GM19455 (cell line): Measurements from ENCODE around the gene NUP188.
"Not testable (repeated sequence)": the region's sequence is repeated elsewhere in the genome, so short reads cannot be mapped to it uniquely, and the experiment has no call there.

Experiments
- ATAC-seq: cut with Tn5 transposase; IDR thresholded peaks from one replicate; pipeline ENCODE4 v1.9.1; 2021; ENCODE audit not compliant: unreplicated experiment

The NUP188 gene

GRCh38 chr9:129027685-129028191, 80.2 kb downstream of the NUP188 start:
- ATAC-seq = peak; percentile 47

DNA sequence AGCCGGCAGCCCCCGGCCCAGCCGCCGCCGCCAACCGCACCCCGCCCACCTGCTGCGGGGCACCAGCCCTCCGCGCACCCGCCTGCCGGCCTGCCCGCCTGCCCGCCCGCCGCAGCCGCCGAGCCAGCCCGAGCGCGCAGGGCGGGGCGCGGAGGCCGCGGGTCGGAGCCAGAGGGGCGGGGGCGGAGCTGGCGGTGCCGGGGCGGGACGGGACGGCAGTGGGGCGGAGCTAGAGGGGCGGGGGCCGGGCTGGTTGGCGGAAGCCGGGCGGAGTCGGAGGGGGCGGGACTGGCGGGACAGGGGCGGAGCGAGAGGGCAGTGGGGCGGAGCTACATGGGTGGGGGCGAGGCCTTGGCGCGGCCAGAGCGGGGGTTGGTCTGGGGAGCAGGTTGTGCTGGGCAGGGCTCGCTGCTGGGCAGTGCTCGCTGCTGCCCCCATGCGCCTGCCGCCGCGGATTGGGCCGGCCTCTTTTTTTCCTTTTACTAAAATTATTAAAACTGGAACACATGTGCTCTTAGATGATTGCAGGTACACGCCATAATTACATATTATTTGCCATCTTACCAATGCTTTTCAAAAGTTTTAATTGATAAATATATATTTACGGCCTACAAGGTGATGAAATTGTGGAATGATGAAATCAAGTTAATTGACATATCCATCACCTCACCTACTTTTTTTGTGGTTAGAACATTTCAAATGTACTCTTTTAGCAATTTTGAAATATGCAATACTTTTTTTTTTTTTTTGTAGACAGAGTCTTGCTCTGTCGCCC, 80.9 kb downstream of the NUP188 start, which contains the start of gene SH3GLB2:
SH3GLB2 (minus strand) TSS at position 140 of the 775 bp plus-strand sequence. CDS start 177 bp downstream, outside the sequence.
- peak; percentile 65 for ATAC-seq

- ATAC-seq = no peak
Observed at GRCh38 chr9:129030191-129030590, 82.7 kb downstream of the NUP188 start.

DNA sequence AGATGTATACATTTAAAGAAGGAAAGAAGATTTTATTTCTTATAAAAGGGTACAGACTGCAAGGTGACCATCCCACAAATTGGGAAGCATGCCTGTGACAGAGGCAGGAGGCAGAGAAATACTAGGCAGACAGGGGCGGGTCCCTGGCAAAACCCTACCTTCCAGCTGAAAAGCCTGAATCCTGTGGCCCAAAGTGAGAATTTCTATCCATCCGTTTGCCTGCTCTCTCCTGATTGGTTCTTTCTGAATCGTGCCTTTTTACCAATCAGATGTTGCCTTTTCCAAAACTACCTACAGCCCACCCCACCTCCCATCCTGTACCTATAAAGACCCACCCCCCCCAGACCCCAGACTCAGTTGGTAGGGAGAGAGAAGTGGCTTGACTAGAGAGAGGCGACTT, 84.0 kb downstream of the NUP188 start:
- no peak for ATAC-seq

GRCh38 chr9:129032541-129033159, 85.2 kb downstream of the NUP188 start:
- ATAC-seq = no peak

DNA sequence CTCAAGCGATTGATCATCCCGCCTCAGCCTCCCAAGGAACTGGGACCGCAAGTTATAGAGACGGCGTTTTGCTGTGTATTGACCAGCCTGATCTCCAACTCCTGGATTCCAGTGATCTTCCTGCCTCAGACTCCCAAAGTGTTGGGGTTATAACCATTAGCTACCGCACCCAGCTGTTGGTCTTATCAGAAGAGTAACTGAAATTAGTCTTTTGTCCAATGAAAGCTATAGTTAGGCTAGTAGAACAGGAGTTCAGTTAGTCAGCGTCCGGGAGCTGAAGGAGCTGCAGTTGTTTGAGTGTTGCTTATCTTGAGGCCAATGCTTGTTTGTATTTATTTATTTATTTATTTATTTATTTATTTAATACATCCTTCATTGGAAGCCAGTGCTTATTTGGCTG, 85.7 kb downstream of the NUP188 start:
- ATAC-seq = no peak

DNA sequence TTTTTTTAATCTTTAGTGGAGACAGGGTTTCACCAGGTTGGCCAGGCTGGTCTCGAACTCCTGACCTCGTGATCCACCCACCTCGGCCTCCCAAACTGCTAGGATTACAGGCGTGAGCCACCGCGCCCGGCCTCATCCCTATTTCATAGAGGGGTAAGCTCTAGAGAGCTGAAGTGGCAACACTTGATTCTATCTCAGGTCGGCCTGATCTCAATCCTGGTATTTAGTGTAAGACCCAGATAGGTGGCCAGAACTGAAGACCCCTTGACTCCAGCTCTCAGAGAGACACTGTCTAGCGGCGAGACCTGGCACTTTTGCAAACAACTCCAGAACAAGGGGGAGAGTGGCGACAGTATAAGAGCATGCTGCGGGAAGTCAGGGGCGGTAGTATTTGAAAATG, 88.3 kb downstream of the NUP188 start:
- ATAC-seq = not testable (repeated sequence)

DNA sequence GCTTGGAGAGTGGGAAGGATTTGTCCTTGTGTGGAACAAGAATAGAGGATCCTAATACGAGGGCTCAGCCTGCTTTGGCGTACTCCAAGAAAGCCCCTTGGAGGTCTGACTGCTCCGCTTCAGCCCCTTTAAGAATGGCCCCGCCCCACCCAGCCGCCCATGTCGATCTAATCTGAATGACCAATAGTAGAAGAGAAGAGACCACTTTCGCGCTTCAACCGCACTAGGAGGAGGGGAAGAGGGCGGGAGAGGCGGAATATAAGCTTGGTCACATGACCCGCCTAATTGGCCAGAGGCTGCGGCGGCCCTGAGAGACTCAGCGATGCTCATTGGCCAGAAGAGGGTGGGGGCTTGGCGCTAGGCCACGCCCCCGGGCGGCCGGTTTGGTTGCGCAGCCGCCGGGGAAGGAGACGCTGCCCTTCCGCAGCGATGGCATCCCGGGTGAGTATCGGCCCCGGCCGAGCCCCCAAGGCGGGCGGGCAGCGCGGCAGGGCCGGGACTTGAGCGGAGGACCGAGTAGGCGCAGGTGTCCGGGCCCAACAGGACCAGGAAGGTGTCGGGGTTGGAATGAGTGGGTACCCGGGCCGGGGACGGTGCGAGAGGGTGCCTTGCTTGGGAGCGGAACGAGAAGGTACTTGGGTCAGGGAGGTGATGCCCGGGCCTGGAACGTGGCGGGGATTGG, 88.9 kb downstream of the NUP188 start, which contains the start of gene MIGA2:
MIGA2 (plus strand) TSS at position 386 of the 682 bp plus-strand sequence. CDS start 3,969 bp downstream, outside the sequence.
- peak; percentile 96 for ATAC-seq

DNA sequence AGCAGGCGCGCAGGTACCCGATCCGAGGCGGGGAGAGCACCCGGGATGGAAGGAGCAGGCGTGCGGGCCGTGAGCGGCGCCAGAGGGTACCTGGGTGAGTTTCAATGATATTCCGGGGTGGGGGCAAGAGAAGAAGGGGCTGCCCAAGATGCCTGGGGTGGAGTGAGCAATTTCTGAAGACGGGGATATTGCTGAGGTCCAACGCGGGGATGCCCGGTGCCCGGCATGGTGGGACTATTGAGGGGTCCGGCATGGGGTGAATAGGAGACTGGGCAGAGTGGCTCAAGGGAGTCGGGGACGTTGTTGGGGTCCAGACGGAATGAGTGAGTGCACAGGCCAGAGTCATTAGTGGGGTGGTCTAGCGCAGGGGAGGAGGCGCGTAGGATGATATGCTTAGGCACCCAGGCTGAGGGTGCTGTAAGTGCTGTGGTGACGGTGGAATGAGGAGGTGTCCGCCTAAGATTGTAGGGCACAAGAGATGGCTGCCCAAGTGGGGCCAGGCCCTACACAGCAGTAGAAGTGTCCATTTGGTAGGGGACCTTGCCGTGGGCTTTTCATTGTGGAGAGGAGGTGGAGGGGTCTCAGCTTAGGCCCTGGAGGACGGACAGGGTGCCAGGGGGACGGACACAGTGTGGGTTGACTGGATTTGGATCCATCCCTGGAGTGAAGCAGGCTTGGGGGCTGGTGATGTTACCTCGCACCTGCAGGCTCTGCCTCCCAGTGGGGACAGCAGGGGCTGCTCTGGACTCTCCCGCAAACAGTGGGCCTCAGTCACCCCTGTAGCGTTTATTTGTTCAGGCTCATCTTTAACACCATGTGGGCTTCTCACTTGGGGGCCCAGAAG, 89.6 kb downstream of the NUP188 start:
- ATAC-seq = no peak

- no peak for ATAC-seq
Observed at GRCh38 chr9:129037767-129038098, 90.2 kb downstream of the NUP188 start.

DNA sequence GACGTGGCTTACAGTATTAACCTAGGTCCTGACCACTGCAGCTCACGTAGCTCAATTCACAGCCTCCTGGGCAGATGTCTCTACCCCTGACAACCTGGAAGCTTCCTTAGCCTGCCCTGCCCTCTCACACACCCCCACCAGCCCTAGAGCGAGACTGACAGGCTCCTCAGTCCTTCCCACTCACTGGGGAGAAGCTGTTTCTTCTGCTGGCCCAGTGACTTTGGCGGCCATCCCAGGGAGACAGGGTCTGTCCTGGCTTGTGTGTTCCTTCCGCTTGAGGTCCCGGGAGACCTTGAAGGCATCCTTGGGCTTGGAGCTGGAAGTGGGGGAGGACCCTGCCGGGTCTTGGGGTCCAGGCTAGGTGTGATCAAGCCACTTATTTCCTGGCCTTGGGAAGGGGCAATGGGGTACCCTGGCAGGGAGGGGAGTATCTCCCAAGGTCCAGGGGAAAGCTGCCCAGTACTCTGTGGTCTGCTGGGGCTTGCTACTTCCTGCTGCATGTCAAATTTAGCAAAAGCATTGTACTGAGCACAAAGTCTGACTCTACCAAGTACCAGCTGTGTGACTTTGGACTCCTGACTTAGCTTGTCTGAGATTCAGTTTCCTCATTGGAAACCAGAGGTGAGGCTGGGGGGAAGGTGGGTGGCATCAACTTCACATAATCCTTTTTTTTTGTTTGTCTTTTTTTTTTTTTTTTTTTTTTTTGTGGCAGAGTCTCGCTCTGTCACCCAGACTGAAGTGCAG, 90.8 kb downstream of the NUP188 start:
- no peak for ATAC-seq

DNA sequence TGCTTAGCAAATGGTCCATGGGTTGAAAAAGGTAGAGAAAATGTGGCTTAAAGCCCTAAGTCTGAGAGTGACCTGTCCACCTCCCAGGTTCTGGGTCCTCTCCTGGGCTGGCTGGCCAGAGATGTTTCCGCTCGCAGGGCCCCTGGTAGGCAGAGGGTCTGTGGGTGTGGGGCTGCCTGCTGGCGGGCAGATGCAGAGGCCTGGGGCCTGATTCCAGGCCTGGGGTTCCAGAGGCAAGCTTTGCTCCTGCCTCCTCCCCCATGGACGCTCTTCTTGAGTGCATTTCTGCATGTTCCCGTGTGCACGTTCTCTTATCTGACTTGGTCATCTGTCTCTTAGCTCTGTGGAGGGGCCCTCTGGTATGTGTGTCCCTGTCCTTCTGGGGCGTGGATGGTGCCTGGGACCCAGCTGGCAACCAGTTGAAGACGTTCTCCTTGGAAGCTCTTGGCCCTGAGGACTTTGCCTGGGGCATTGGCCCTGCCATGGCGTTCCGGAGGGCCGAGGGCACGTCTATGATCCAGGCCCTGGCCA, 92.7 kb downstream of the NUP188 start:
- no peak for ATAC-seq

- no peak for ATAC-seq
Observed at GRCh38 chr9:129042016-129042415, 94.5 kb downstream of the NUP188 start.

DNA sequence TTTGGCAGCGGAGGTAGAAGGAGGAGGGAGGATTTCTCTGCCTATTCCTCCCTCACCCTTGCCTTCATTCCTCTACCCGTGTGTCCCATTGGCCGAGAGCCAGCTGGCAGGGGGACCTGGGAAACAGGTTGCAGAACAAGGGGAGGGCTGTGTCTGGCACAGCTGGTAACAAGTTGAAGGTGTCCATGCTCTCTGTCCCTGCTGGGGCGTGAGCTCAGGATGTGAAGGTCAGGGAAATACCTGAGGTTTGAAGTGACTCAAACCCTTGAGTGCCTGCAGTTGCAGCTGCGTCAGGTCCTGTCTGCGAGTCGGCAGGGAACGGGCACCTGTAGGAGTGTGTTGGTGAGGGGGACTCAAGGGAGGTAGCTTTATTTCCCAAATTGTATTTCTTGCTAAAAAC, 105.1 kb downstream of the NUP188 start:
- ATAC-seq = no peak

DNA sequence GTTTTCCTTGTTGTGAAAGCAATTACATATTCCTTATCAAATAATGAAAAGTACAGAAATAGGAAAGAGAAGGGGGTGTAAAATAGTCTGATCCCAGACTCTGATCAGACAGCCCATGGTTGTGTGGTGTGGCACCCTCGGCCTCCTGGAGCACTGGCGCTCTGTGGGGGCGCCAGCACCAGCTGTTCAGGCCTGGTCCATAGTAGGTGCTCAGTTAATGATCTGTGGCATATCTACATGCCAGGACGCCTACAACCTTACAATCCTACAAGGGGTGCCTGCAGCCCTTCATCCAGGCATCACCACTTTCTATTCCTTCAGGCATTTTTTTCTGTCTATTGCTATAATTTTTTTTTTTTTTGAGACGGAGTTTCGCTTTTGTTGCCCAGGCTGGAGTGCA, 105.5 kb downstream of the NUP188 start:
- no peak for ATAC-seq

GRCh38 chr9:129054163-129054851, 106.8 kb downstream of the NUP188 start:
- no peak for ATAC-seq
